Nephron (organoid): ENCODE results near the gene SHISA4.
"Not testable (repeated sequence)": the region's sequence is repeated elsewhere in the genome, so short reads cannot be mapped to it uniquely, and the experiment has no call there.

Experiments used
- H3K27ac Mint-ChIP-seq, 3 experiments: 2 replicates each; pipeline ENCODE4 v1.8.0; 2020; ENCODE audit warnings: mixed read lengths in 3 of 3, mild to moderate bottlenecking in 2 of 3, moderate library complexity in 1 of 3
- H3K27me3 Mint-ChIP-seq: 2 replicates; pipeline ENCODE4 v1.8.0; 2021; ENCODE audit warnings: low read depth, mild to moderate bottlenecking, moderate library complexity, mixed read lengths
- H3K36me3 Mint-ChIP-seq: 2 replicates; pipeline ENCODE4 v1.8.0; 2020; ENCODE audit warnings: low read depth, mixed read lengths
- H3K4me1 Mint-ChIP-seq: 2 replicates; pipeline ENCODE4 v1.8.0; 2020; ENCODE audit warnings: mixed read lengths
- H3K4me3 Mint-ChIP-seq, 3 experiments: 2 replicates each; pipeline ENCODE4 v1.8.0; 2020; ENCODE audit warnings: mild to moderate bottlenecking in 3 of 3, mixed read lengths in 3 of 3, moderate library complexity in 2 of 3
- H3K9me3 Mint-ChIP-seq: 2 replicates; pipeline ENCODE4 v1.8.0; 2020; ENCODE audit warnings: mixed read lengths
- TF ChIP-seq, protein P1 (sequence below), 3 experiments: fragments of 200-600 bp; sonication (generic); IDR thresholded peaks; one replicate each; pipeline ENCODE4 v1.5.0; 2021; ENCODE audit warnings: antibody characterized with exemption in 3 of 3; ENCODE audit not compliant: unreplicated experiment in 3 of 3

The SHISA4 gene

GRCh38 chr1:201845331-201846083 lies 43.2 kb upstream of the SHISA4 start:
- peaks cover 32% of the 10 kb centered on the region for H3K36me3 Mint-ChIP-seq
- no peak overlapping the region for H3K4me3 Mint-ChIP-seq
- H3K4me1 Mint-ChIP-seq, result no peaks in the 10 kb centered on the region
- TF ChIP-seq, protein P1, sequence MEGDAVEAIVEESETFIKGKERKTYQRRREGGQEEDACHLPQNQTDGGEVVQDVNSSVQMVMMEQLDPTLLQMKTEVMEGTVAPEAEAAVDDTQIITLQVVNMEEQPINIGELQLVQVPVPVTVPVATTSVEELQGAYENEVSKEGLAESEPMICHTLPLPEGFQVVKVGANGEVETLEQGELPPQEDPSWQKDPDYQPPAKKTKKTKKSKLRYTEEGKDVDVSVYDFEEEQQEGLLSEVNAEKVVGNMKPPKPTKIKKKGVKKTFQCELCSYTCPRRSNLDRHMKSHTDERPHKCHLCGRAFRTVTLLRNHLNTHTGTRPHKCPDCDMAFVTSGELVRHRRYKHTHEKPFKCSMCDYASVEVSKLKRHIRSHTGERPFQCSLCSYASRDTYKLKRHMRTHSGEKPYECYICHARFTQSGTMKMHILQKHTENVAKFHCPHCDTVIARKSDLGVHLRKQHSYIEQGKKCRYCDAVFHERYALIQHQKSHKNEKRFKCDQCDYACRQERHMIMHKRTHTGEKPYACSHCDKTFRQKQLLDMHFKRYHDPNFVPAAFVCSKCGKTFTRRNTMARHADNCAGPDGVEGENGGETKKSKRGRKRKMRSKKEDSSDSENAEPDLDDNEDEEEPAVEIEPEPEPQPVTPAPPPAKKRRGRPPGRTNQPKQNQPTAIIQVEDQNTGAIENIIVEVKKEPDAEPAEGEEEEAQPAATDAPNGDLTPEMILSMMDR (IDR thresholded peaks at IDR 0.05; ENCODE audit: unreplicated experiment in 3 of 3), result no peak
- H3K27me3 Mint-ChIP-seq, result no peaks in the 10 kb centered on the region
- no peak overlapping the region for H3K27ac Mint-ChIP-seq
- H3K9me3 Mint-ChIP-seq, result no peaks in the 10 kb centered on the region

GRCh38 chr1:201847150-201847549 lies 41.5 kb upstream of the SHISA4 start:
- Mint-ChIP-seq H3K27me3 (no peaks in the 10 kb centered on the region), H3K4me1 (no peaks in the 10 kb centered on the region), H3K27ac (no peak overlapping the region), H3K4me3 (no peak overlapping the region), H3K9me3 (no peaks in the 10 kb centered on the region), H3K36me3 (peaks cover 36% of the 10 kb centered on the region)
- TF ChIP-seq, protein P1 (IDR thresholded peaks at IDR 0.05; ENCODE audit: unreplicated experiment in 3 of 3), result no peak

DNA sequence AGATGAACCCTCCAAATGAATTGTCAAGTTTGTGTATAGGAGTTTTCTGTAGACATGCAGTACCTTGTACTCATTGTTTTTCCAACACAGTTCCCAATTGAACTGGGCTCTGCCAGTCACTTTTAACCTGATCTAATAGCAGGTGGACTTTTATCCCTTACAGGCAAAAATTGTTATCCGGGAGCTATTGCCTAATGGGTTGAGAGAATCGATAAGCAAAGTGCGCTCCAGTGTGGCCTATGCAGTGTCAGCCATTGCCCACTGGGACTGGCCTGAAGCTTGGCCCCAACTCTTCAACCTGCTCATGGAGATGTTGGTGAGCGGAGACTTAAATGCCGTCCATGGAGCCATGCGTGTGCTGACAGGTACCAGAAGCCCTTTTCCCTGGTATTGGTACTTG lies 40.5 kb upstream of the SHISA4 start:
- Mint-ChIP-seq H3K4me3 (no peak overlapping the region), H3K4me1 (no peaks in the 10 kb centered on the region), H3K36me3 (peaks cover 46% of the 10 kb centered on the region), H3K9me3 (no peaks in the 10 kb centered on the region), H3K27me3 (no peaks in the 10 kb centered on the region), H3K27ac (no peak overlapping the region)
- TF ChIP-seq, protein P1 (IDR thresholded peaks at IDR 0.05; ENCODE audit: unreplicated experiment in 3 of 3), result no peak

DNA sequence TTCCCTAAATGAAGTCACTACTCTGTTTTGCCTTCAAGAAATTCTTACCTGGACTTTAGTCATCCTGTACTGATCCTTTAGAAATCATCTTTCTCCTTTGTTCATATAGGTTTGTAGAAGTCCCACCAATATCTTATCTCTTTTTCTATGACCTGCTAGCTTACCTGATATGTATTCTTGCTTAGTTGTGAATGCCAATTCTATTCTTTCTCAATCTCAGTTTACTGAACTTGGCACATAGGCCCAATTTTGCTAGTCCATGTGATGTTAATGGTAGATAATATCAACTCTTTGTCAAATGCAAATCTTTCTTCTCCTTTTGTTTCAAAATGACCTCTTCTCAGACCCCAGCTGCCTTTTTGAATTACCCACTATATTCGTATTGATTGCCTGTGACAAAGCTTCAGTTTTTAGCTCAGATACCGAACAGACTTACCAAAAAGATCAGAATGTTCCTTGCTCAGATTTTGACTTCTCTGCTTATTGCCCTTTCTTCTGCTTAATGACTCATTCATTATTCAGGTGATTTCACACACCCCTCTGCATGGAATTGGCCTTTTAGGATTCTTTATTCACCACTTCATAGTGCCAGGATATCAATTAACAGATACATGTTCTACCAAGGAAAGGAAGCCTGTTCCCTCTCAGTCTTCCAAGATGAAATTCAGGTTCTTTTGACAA lies 39.2 kb upstream of the SHISA4 start:
- H3K4me1 Mint-ChIP-seq, result no peaks in the 10 kb centered on the region
- no peaks in the 10 kb centered on the region for H3K9me3 Mint-ChIP-seq
- H3K27me3 Mint-ChIP-seq, result no peaks in the 10 kb centered on the region
- TF ChIP-seq, protein P1 (IDR thresholded peaks at IDR 0.05; ENCODE audit: unreplicated experiment in 3 of 3), result no peak
- H3K27ac Mint-ChIP-seq, result peak overlapping the region in 1 of 3 experiments; percentile 4
- no peak overlapping the region for H3K4me3 Mint-ChIP-seq
- H3K36me3 Mint-ChIP-seq, result peaks cover 54% of the 10 kb centered on the region

DNA sequence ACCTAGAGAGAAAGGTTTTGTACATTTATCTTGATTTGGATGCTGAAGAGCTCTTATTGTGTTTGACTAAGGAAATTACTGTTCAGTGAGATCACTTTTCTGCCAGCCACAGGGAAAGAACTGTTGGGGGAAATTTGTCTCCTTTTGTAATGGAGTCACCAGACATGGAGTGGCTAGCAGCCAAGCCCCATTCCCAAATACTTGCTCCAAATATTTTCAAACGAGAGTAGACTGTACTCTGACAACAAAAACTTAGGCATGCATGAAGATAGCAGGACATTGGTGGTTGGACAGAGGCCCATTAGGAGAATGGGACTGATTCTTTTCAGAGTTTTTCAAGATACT lies 38.7 kb upstream of the SHISA4 start:
- no peaks in the 10 kb centered on the region for H3K4me1 Mint-ChIP-seq
- no peaks in the 10 kb centered on the region for H3K9me3 Mint-ChIP-seq
- H3K27ac Mint-ChIP-seq, result peak overlapping the region in 1 of 3 experiments; percentile 4
- H3K4me3 Mint-ChIP-seq, result no peak overlapping the region
- H3K36me3 Mint-ChIP-seq, result peaks cover 60% of the 10 kb centered on the region
- TF ChIP-seq, protein P1 (IDR thresholded peaks at IDR 0.05; ENCODE audit: unreplicated experiment in 3 of 3), result no peak
- no peaks in the 10 kb centered on the region for H3K27me3 Mint-ChIP-seq

DNA sequence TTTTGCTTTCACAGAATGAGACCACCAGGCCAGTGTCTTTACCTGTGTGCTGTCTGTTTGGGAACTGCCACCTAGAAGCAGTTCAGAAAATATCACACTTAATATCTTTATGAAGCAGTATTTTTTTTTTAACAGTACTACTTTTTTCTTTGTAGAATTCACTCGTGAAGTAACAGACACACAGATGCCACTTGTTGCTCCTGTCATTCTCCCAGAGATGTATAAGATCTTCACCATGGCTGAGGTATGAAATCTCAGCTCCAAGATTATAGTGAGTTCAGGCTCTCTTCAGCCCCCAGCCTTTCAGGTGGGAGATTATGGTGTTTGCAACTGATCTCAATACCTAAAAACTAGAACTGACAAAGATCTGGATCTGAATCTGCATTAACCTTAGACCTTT lies 36.7 kb upstream of the SHISA4 start:
- Mint-ChIP-seq H3K27ac (no peak overlapping the region), H3K4me3 (no peak overlapping the region), H3K4me1 (no peaks in the 10 kb centered on the region), H3K36me3 (peaks cover 79% of the 10 kb centered on the region), H3K27me3 (no peaks in the 10 kb centered on the region), H3K9me3 (no peaks in the 10 kb centered on the region)
- TF ChIP-seq, protein P1 (IDR thresholded peaks at IDR 0.05; ENCODE audit: unreplicated experiment in 3 of 3), result no peak

DNA sequence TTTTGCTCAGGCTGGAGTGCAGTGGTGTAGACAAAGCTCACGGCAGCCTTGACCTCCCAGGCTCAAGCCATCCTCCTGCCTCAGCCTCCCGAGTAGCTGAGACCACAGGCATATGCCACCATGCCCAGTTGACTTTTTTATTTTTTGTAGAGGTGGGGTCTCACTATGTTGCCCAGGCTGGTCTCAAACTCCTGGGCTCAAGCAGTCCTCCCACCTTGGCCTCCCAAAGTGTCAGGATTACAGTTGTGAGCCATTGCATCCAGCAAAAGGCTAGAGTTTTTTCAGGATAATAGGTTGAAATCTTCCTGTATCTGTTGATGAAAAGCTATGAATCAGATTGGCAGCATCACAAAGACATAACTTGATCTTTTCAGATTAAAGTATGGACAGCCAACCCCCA lies 32.0 kb upstream of the SHISA4 start:
- not testable (repeated sequence) for H3K9me3 Mint-ChIP-seq, H3K27ac Mint-ChIP-seq, H3K4me3 Mint-ChIP-seq, H3K27me3 Mint-ChIP-seq, H3K4me1 Mint-ChIP-seq
- H3K36me3 Mint-ChIP-seq, result peaks cover 80% of the 10 kb centered on the region
